H9 (cell line): ENCODE data around the gene FCHO1. TPM values are rescaled to one million over a fixed set of nuclear protein-coding genes. Genes with fewer than 3 reads are reported as not detected.

Experiments
- DNase-seq: peaks from one replicate; pipeline ENCODE4 v3.0.0-alpha.2; 2017
- H2AFZ ChIP-seq: one replicate; pipeline ENCODE4 v1.6.1; 2013; ENCODE audit warnings: mild to moderate bottlenecking, low read length, control low read depth, moderate library complexity
- H2AK5ac ChIP-seq: 2 replicates; pipeline ENCODE4 v1.6.1; 2013; ENCODE audit warnings: low read length, control low read depth, mixed read lengths; ENCODE audit not compliant: insufficient read length
- H2BK120ac ChIP-seq: one replicate; pipeline ENCODE4 v1.6.1; 2013; ENCODE audit warnings: low read depth, mild to moderate bottlenecking, low read length, control low read depth, inconsistent platforms; ENCODE audit not compliant: poor library complexity, severe bottlenecking
- H2BK12ac ChIP-seq: 2 replicates; pipeline ENCODE4 v1.6.1; 2013; ENCODE audit warnings: low read length, control low read depth, mixed read lengths, low read depth; ENCODE audit not compliant: insufficient read length
- H2BK15ac ChIP-seq: 2 replicates; pipeline ENCODE4 v1.6.1; 2013; ENCODE audit warnings: low read depth, low read length, control low read depth
- H2BK20ac ChIP-seq: one replicate; pipeline ENCODE4 v1.6.1; 2013; ENCODE audit warnings: low read depth, mild to moderate bottlenecking, low read length, control low read depth, inconsistent platforms; ENCODE audit not compliant: poor library complexity, severe bottlenecking
- H2BK5ac ChIP-seq: 2 replicates; pipeline ENCODE4 v1.6.1; 2013; ENCODE audit warnings: low read length, control low read depth, mixed read lengths; ENCODE audit not compliant: insufficient read length
- H3K14ac ChIP-seq: 2 replicates; pipeline ENCODE4 v1.6.1; 2013; ENCODE audit warnings: low read length, control low read depth; ENCODE audit not compliant: insufficient read depth
- H3K18ac ChIP-seq: 2 replicates; pipeline ENCODE4 v1.6.1; 2013; ENCODE audit warnings: low read depth, mild to moderate bottlenecking, mixed read lengths, low read length, control low read depth; ENCODE audit not compliant: insufficient read length
- H3K23ac ChIP-seq: 2 replicates; pipeline ENCODE4 v1.6.1; 2013; ENCODE audit warnings: low read length, control low read depth, mixed read lengths, low read depth; ENCODE audit not compliant: insufficient read length
- H3K23me2 ChIP-seq: 2 replicates; pipeline ENCODE4 v1.6.1; 2013; ENCODE audit warnings: low read depth, mild to moderate bottlenecking, mixed read lengths, low read length, control low read depth; ENCODE audit not compliant: insufficient read length, poor library complexity, severe bottlenecking
- H3K27ac ChIP-seq: 2 replicates; pipeline ENCODE4 v1.5.1; 2013; ENCODE audit warnings: low read length, control low read depth, mixed read lengths, low read depth; ENCODE audit not compliant: insufficient read length
- H3K27me3 ChIP-seq: 2 replicates; pipeline ENCODE4 v1.6.1; 2013; ENCODE audit warnings: low read length, control low read depth, inconsistent platforms; ENCODE audit not compliant: insufficient read depth
- H3K4ac ChIP-seq: 2 replicates; pipeline ENCODE4 v1.6.1; 2013; ENCODE audit warnings: low read depth, mild to moderate bottlenecking, control low read depth, inconsistent platforms, low read length, moderate library complexity
- H3K4me1 ChIP-seq: 2 replicates; pipeline ENCODE4 v1.6.1; 2013; ENCODE audit warnings: low read length, control low read depth, inconsistent platforms; ENCODE audit not compliant: insufficient read depth
- H3K4me2 ChIP-seq: 2 replicates; pipeline ENCODE4 v1.6.1; 2013; ENCODE audit warnings: low read length, control low read depth, mixed read lengths; ENCODE audit not compliant: insufficient read length, insufficient read depth
- H3K56ac ChIP-seq: 2 replicates; pipeline ENCODE4 v1.6.1; 2013; ENCODE audit warnings: low read depth, mild to moderate bottlenecking, mixed read lengths, low read length, control low read depth; ENCODE audit not compliant: insufficient read length
- H3K79me1 ChIP-seq: 2 replicates; pipeline ENCODE4 v1.6.1; 2013; ENCODE audit warnings: low read depth, mild to moderate bottlenecking, moderate library complexity, low read length, control low read depth, inconsistent platforms; ENCODE audit not compliant: insufficient read depth, poor library complexity, severe bottlenecking
- H3K79me2 ChIP-seq: 2 replicates; pipeline ENCODE4 v1.6.1; 2013; ENCODE audit warnings: low read length, control low read depth, inconsistent platforms; ENCODE audit not compliant: insufficient read depth
- H3K9ac ChIP-seq: 2 replicates; pipeline ENCODE4 v1.6.1; 2013; ENCODE audit warnings: low read length, control low read depth, mixed read lengths; ENCODE audit not compliant: insufficient read length; ENCODE audit errors: extremely low read depth
- H3K9me3 ChIP-seq: one replicate; pipeline ENCODE4 v1.6.1; 2013; ENCODE audit warnings: low read depth, low read length, inconsistent platforms; ENCODE audit not compliant: control insufficient read depth
- H3T11ph ChIP-seq: one replicate; pipeline ENCODE4 v1.6.1; 2013; ENCODE audit warnings: mild to moderate bottlenecking, low read length, control low read depth, inconsistent platforms
- H4K20me1 ChIP-seq: one replicate; pipeline ENCODE4 v1.6.1; 2013; ENCODE audit not compliant: control insufficient read depth, insufficient read length, insufficient read depth
- H4K5ac ChIP-seq: 2 replicates; pipeline ENCODE4 v1.6.1; 2013; ENCODE audit warnings: low read depth, mild to moderate bottlenecking, mixed read lengths, low read length, control low read depth; ENCODE audit not compliant: insufficient read length
- H4K8ac ChIP-seq: replicated peaks from 2 replicates; pipeline ENCODE4 v1.6.1; 2013; ENCODE audit warnings: low read length, control low read depth, mixed read lengths, low read depth; ENCODE audit not compliant: insufficient read length
- H4K91ac ChIP-seq: 2 replicates; pipeline ENCODE4 v1.6.1; 2013; ENCODE audit warnings: low read depth, mild to moderate bottlenecking, moderate library complexity, mixed read lengths, low read length, control low read depth; ENCODE audit not compliant: insufficient read length
- H3K27ac Mint-ChIP-seq, 3 experiments: 2 replicates in 2 of 3; 3 replicates in 1 of 3; pipeline ENCODE4 v1.8.0; 2020 to 2021; ENCODE audit warnings: mixed read lengths in 3 of 3, mild to moderate bottlenecking in 1 of 3, moderate library complexity in 1 of 3
- H3K27me3 Mint-ChIP-seq: 2 replicates; pipeline ENCODE4 v1.8.0; 2021; ENCODE audit warnings: low read depth, mild to moderate bottlenecking, moderate library complexity, mixed read lengths
- H3K36me3 Mint-ChIP-seq, 3 experiments: 2 replicates in 2 of 3; 3 replicates in 1 of 3; pipeline ENCODE4 v1.8.0; 2020 to 2021; ENCODE audit warnings: low read depth in 3 of 3, mixed read lengths in 3 of 3; ENCODE audit not compliant: insufficient read depth in 1 of 3
- H3K4me1 Mint-ChIP-seq, 2 experiments: 2 replicates each; pipeline ENCODE4 v1.8.0; 2020; ENCODE audit warnings: mixed read lengths in 2 of 2
- H3K4me3 Mint-ChIP-seq, 2 experiments: 2 replicates in 1 of 2; 3 replicates in 1 of 2; pipeline ENCODE4 v1.8.0; 2020 to 2021; ENCODE audit warnings: mild to moderate bottlenecking in 2 of 2, mixed read lengths in 2 of 2, moderate library complexity in 1 of 2
- H3K9me3 Mint-ChIP-seq, 2 experiments: 2 replicates in 1 of 2; 3 replicates in 1 of 2; pipeline ENCODE4 v1.8.0; 2020; ENCODE audit warnings: mild to moderate bottlenecking in 2 of 2, mixed read lengths in 2 of 2, moderate library complexity in 1 of 2
- CTCF ChIP-seq: fragments of 200-600 bp; sonication (generic); conservative IDR thresholded peaks from 3 replicates; pipeline ENCODE4 v1.8.0; 2021; ENCODE audit warnings: antibody characterized with exemption, mild to moderate bottlenecking
- WGBS: extraction: QIAGEN DNeasy Blood & Tissue Kit; methylation state at CpG from one replicate; pipeline ENCODE4 v1.1.7; 2013; ENCODE audit warnings: missing lambda C conversion rate, low lambda C conversion rate, mixed read lengths; ENCODE audit not compliant: insufficient read length; ENCODE audit errors: extremely low coverage; 5-methylcytosine and 5-hydroxymethylcytosine counted together
- total RNA-seq: library from RNA; stranded (reverse); gene quantifications from 2 replicates; pipeline ENCODE4 v1.2.1, GENCODE V29; 2021

FCHO1 gene
- total RNA-seq, 1 experiment from 2014 or later: 13.1 TPM

DNA sequence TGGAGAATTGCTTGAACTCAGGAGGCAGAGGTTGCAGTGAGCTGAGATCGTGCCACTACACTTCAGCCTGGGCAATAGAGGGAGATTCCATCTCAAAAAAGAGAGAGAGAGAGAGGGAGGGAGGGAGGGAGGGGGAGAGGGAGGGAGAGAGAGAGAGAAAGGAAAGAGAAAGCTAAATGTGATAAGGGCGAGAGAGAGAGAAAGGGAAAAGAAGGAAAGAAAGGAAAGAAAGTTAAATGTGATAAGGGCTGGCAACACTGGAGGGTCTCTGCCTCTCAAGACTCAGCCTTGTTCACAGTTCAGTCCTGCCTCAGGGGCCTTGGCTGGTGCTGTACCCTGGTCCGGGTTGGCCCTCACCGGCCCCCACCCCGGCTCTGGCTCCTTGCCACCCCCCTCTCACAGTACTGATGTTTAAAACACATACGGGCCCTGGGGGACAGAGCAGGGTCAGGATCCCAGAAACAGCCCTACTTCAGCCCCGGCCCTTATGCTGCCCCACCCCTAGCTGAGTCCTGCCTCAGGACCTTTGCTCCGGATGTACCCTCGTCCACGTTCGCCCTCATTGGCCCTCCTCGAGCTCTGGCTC lies 28.5 kb upstream of the FCHO1 start:
- H3K4me2 ChIP-seq: no peak overlapping the region
- H2BK12ac ChIP-seq: no peak overlapping the region
- H3K79me1 ChIP-seq: peaks cover 14% of the 10 kb centered on the region
- H3K9ac ChIP-seq: no peak overlapping the region
- WGBS: 100% methylated on average over 1 of the region's 12 CpGs
- Mint-ChIP-seq H3K4me3 (no peak overlapping the region), H3K36me3 (peaks cover 25 to 49% (median 41%) of the 10 kb centered on the region in 3 experiments; a peak in 6 of 7 replicates), H3K27ac (no peak overlapping the region; a peak in 1 of 7 replicates), H3K4me1 (peaks cover 25 to 28% of the 10 kb centered on the region in 2 experiments), H3K27me3 (no peaks in the 10 kb centered on the region), H3K9me3 (no peaks in the 10 kb centered on the region; a peak in 1 of 5 replicates)
- H2AK5ac ChIP-seq: no peak overlapping the region
- no peak overlapping the region for H2BK15ac ChIP-seq
- no peak overlapping the region for H2AFZ ChIP-seq
- no peak overlapping the region for H2BK120ac ChIP-seq
- no peak overlapping the region for H4K8ac ChIP-seq
- no peaks in the 10 kb centered on the region for H3K9me3 ChIP-seq
- no peak overlapping the region for H3K4ac ChIP-seq
- peaks cover 7% of the 10 kb centered on the region for H3K4me1 ChIP-seq
- peaks cover 6% of the 10 kb centered on the region for H3K23me2 ChIP-seq
- H4K20me1 ChIP-seq: no peaks in the 10 kb centered on the region
- peaks cover 14% of the 10 kb centered on the region; the same call in 1 of the 2 replicates for H3K79me2 ChIP-seq
- H2BK5ac ChIP-seq: no peak overlapping the region
- no peaks in the 10 kb centered on the region for H3K27me3 ChIP-seq
- H3K27ac ChIP-seq: no peak overlapping the region
- no peak for DNase-seq
- H2BK20ac ChIP-seq: no peak overlapping the region
- no peak overlapping the region for H4K91ac ChIP-seq
- no peak overlapping the region for H3K18ac ChIP-seq
- H3K23ac ChIP-seq: no peak overlapping the region
- no peak overlapping the region for H3T11ph ChIP-seq
- no peak overlapping the region for H3K14ac ChIP-seq
- H3K56ac ChIP-seq: no peak overlapping the region
- H4K5ac ChIP-seq: no peak overlapping the region
- TF ChIP-seq CTCF: no peak
